Lower leg skin (tissue), 3 donors: Measurements from ENCODE around the gene ABCA10.

Experiments used
- CTCF ChIP-seq, 3 donors: fragments of 450-650 bp; IDR thresholded peaks; one replicate each; pipeline ENCODE4 v1.5.1; 2016; ENCODE audit warnings: antibody characterized with exemption in 3 of 3, mild to moderate bottlenecking in 3 of 3, moderate library complexity in 2 of 3
- POLR2A ChIP-seq, 2 donors: fragments of 450-650 bp; IDR thresholded peaks; one replicate each; pipeline ENCODE4 v1.6.1; 2016 to 2017; ENCODE audit warnings: antibody characterized with exemption in 2 of 2, mild to moderate bottlenecking in 1 of 2, moderate library complexity in 1 of 2

GRCh38 chr17:69105907-69106730 is 122.5 kb downstream of the ABCA10 start:
- TF ChIP-seq CTCF (IDR thresholded peaks at IDR 0.05) = no peak
- TF ChIP-seq POLR2A (IDR thresholded peaks at IDR 0.05) = no peak
